Measurements from ENCODE around the gene ART1.
"Not testable (repeated sequence)": the region's sequence is repeated elsewhere in the genome, so short reads cannot be mapped to it uniquely, and the experiment has no call there.

ART1 gene

GRCh38 chr11:3635641-3636375, 9.1 kb upstream of the ART1 start:
- no peak for DNase-seq

GRCh38 chr11:3637201-3637600, 7.7 kb upstream of the ART1 start:
- DNase-seq, result no peak

GRCh38 chr11:3638513-3638912, 6.4 kb upstream of the ART1 start:
- DNase-seq, result no peak

- DNase-seq, result no peak
These were observed 5.1 kb upstream of the ART1 start for GRCh38 chr11:3639841-3640240.

- no peak for DNase-seq
These were observed 3.7 kb upstream of the ART1 start for GRCh38 chr11:3641191-3641590.

- no peak for DNase-seq
These were observed 3.2 kb upstream of the ART1 start, which contains the start of gene ART5 for GRCh38 chr11:3641701-3642070. TSS of gene ART5 (minus strand) at chr11:3641992. CDS start at chr11:3641862, 130 bp downstream.

GRCh38 chr11:3642071-3642951, 2.6 kb upstream of the ART1 start:
- peak; percentile 69 for DNase-seq

- not testable (repeated sequence) for DNase-seq
These were observed 1.8 kb upstream of the ART1 start for GRCh38 chr11:3643102-3643546.

GRCh38 chr11:3645552-3645951, 624 bp downstream of the ART1 start:
- no peak for DNase-seq

- not testable (repeated sequence) for DNase-seq
These were observed 3.9 kb downstream of the ART1 start for GRCh38 chr11:3648843-3649242.

- DNase-seq, result not testable (repeated sequence)
These were observed 4.4 kb downstream of the ART1 start for GRCh38 chr11:3649374-3649773.

GRCh38 chr11:3652514-3652913, 7.6 kb downstream of the ART1 start:
- DNase-seq, result not testable (repeated sequence)

GRCh38 chr11:3655547-3655946, 10.6 kb downstream of the ART1 start:
- DNase-seq, result no peak

- DNase-seq, result not testable (repeated sequence)
These were observed 12.4 kb downstream of the ART1 start for GRCh38 chr11:3657331-3657730.

GRCh38 chr11:3658252-3658651, 13.3 kb downstream of the ART1 start:
- DNase-seq, result no peak

GRCh38 chr11:3659595-3660515, 14.9 kb downstream of the ART1 start:
- DNase-seq, result no peak

GRCh38 chr11:3660960-3661359, 16.0 kb downstream of the ART1 start:
- DNase-seq, result no peak

GRCh38 chr11:3662856-3663255, 17.9 kb downstream of the ART1 start:
- DNase-seq, result no peak

GRCh38 chr11:3664032-3664630, 19.2 kb downstream of the ART1 start:
- DNase-seq, result no peak

GRCh38 chr11:3665336-3666022, 20.6 kb downstream of the ART1 start:
- no peak for DNase-seq

- no peak for DNase-seq
These were observed 21.1 kb downstream of the ART1 start for GRCh38 chr11:3666023-3666530.
